Measurements from ENCODE around the gene SRMS.

Gene SRMS

GRCh38 chr20:63503524-63503923 lies 44.0 kb downstream of the SRMS start:
- FAIRE-seq: no peak

GRCh38 chr20:63502671-63503172 lies 44.8 kb downstream of the SRMS start:
- no peak for FAIRE-seq
- no peak for TF ChIP-seq CTCF (IDR thresholded peaks at IDR 0.05; ENCODE audit: insufficient read depth, missing control alignments)
- no peak for DNase-seq (ENCODE audit: insufficient read length, low spot score)

More at GRCh38 chr20:63503524-63503923, 44.0 kb downstream of the SRMS start:
- no peak for DNase-seq (ENCODE audit: insufficient read length, low spot score)
- no peak for TF ChIP-seq CTCF (IDR thresholded peaks at IDR 0.05; ENCODE audit: insufficient read depth, missing control alignments)

GRCh38 chr20:63501818-63502670 lies 45.5 kb downstream of the SRMS start:
- DNase-seq (ENCODE audit: insufficient read length, low spot score) (peak; percentile 94), FAIRE-seq (no peak)
- no peak for TF ChIP-seq CTCF (IDR thresholded peaks at IDR 0.05; ENCODE audit: insufficient read depth, missing control alignments)

- FAIRE-seq: no peak
These were observed 46.4 kb downstream of the SRMS start for GRCh38 chr20:63500902-63501817.

GRCh38 chr20:63500151-63500901 lies 47.2 kb downstream of the SRMS start:
- DNase-seq (ENCODE audit: insufficient read length, low spot score) (no peak), FAIRE-seq (no peak)
- no peak for TF ChIP-seq CTCF (IDR thresholded peaks at IDR 0.05; ENCODE audit: insufficient read depth, missing control alignments)

More at GRCh38 chr20:63500902-63501817, 46.4 kb downstream of the SRMS start:
- no peak for DNase-seq (ENCODE audit: insufficient read length, low spot score)
- TF ChIP-seq CTCF (IDR thresholded peaks at IDR 0.05; ENCODE audit: insufficient read depth, missing control alignments): no peak

- no peak for TF ChIP-seq CTCF (IDR thresholded peaks at IDR 0.05; ENCODE audit: insufficient read depth, missing control alignments)
- DNase-seq (ENCODE audit: insufficient read length, low spot score) (no peak), FAIRE-seq (no peak)
These were observed 48.1 kb downstream of the SRMS start for GRCh38 chr20:63499338-63499969.

All from D721Med (cell line).